ENCODE data around the gene TIMM10B.
A peak's percentile ranks its signal among the peaks of the same experiment; 100 is the strongest.

Gene TIMM10B

GRCh38 chr11:6440906-6441358 lies 40.4 kb upstream of the TIMM10B start, which contains the start of gene HPX:
Gene HPX, minus strand, starts transcription at chr11:6440987. Its CDS starts 24 bp downstream, at chr11:6440963.
- Histone ChIP-seq H3K27ac (ENCODE audit: low read length) (no peak within 1 kb of the TSS), H3K36me3 (replicated peaks; ENCODE audit: insufficient read depth, low read length) (no peaks in the 10 kb centered on the region), H3K9ac (ENCODE audit: low read length) (no peak within 1 kb of the TSS), H4K20me1 (ENCODE audit: insufficient read depth, low read length) (no peaks in the 10 kb centered on the region), H3K4me3 (ENCODE audit: low read length) (no peak within 1 kb of the TSS), H3K27me3 (replicated peaks; ENCODE audit: insufficient read depth, low read length) (no peaks in the 10 kb centered on the region), H3K9me2 (replicated peaks; ENCODE audit: insufficient read depth, low read length) (no peaks in the 10 kb centered on the region), H2AFZ (ENCODE audit: low read length) (no peak within 1 kb of the TSS), H3F3A (ENCODE audit: insufficient read depth, low read length) (no peaks in the 10 kb centered on the region), H3K79me2 (ENCODE audit: low read length) (no peaks in the 10 kb centered on the region), H3K4me1 (ENCODE audit: low read length) (no peaks in the 10 kb centered on the region), H3K4me2 (ENCODE audit: low read depth, low read length) (no peak within 1 kb of the TSS), H3K9me3 (replicated peaks; ENCODE audit: insufficient read depth, low read length) (no peaks in the 10 kb centered on the region)
- DNase-seq, result no peak
- TF ChIP-seq EZH2 (optimal IDR thresholded peaks at IDR 0.05; ENCODE audit: low read depth, low read length) (no peak), CTCF (IDR thresholded peaks at IDR 0.05; ENCODE audit: low read length) (no peak), EZH2phosphoT487 (IDR thresholded peaks at IDR 0.05; ENCODE audit: low read length) (no peak)

DNA sequence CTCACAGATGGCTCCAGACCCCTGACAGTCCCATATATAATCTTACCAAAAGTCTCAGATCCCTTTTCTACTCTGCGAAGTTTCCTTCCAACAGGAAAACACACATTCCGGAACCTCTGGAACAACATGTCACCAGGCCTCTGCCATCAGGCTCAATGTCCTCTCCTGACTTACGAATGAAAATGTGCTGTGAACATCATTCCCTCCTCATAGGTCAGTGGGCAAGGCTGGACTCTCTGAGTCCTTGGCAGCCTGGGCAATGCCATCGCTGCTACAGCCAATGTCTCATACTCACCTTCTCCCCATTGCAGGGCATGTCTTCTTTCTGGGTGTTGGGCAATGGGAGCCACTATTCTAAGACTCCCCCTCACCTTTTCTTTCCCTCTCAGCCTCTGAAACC lies 38.9 kb upstream of the TIMM10B start:
- H3K27me3 ChIP-seq (replicated peaks; ENCODE audit: insufficient read depth, low read length), result no peaks in the 10 kb centered on the region
- H3K27ac ChIP-seq (ENCODE audit: low read length), result no peak overlapping the region
- H3K79me2 ChIP-seq (ENCODE audit: low read length), result no peaks in the 10 kb centered on the region
- no peaks in the 10 kb centered on the region for H3K9me2 ChIP-seq (replicated peaks; ENCODE audit: insufficient read depth, low read length)
- no peak for TF ChIP-seq EZH2 (optimal IDR thresholded peaks at IDR 0.05; ENCODE audit: low read depth, low read length)
- TF ChIP-seq CTCF (IDR thresholded peaks at IDR 0.05; ENCODE audit: low read length), result no peak
- no peak for TF ChIP-seq EZH2phosphoT487 (IDR thresholded peaks at IDR 0.05; ENCODE audit: low read length)
- H3K4me2 ChIP-seq (ENCODE audit: low read depth, low read length), result no peak overlapping the region
- no peak for DNase-seq
- H3K36me3 ChIP-seq (replicated peaks; ENCODE audit: insufficient read depth, low read length), result no peaks in the 10 kb centered on the region
- H4K20me1 ChIP-seq (ENCODE audit: insufficient read depth, low read length), result no peaks in the 10 kb centered on the region
- no peaks in the 10 kb centered on the region for H3K9me3 ChIP-seq (replicated peaks; ENCODE audit: insufficient read depth, low read length)
- H3K9ac ChIP-seq (ENCODE audit: low read length), result no peak overlapping the region
- H3K4me3 ChIP-seq (ENCODE audit: low read length), result no peak overlapping the region
- no peaks in the 10 kb centered on the region for H3K4me1 ChIP-seq (ENCODE audit: low read length)
- H3F3A ChIP-seq (ENCODE audit: insufficient read depth, low read length), result no peaks in the 10 kb centered on the region
- H2AFZ ChIP-seq (ENCODE audit: low read length), result no peak overlapping the region

GRCh38 chr11:6443269-6444003 lies 37.9 kb upstream of the TIMM10B start:
- TF ChIP-seq CTCF (IDR thresholded peaks at IDR 0.05; ENCODE audit: low read length) (peak; percentile 84), EZH2phosphoT487 (IDR thresholded peaks at IDR 0.05; ENCODE audit: low read length) (no peak)
- H3K9me3 ChIP-seq (replicated peaks; ENCODE audit: insufficient read depth, low read length), result no peaks in the 10 kb centered on the region
- H3K9me2 ChIP-seq (replicated peaks; ENCODE audit: insufficient read depth, low read length), result no peaks in the 10 kb centered on the region
- no peaks in the 10 kb centered on the region for H3K27me3 ChIP-seq (replicated peaks; ENCODE audit: insufficient read depth, low read length)
- H3F3A ChIP-seq (ENCODE audit: insufficient read depth, low read length), result no peaks in the 10 kb centered on the region
- H3K4me3 ChIP-seq (ENCODE audit: low read length), result no peak overlapping the region
- no peak overlapping the region for H3K27ac ChIP-seq (ENCODE audit: low read length)
- H4K20me1 ChIP-seq (ENCODE audit: insufficient read depth, low read length), result no peaks in the 10 kb centered on the region
- no peak overlapping the region for H3K9ac ChIP-seq (ENCODE audit: low read length)
- no peaks in the 10 kb centered on the region for H3K79me2 ChIP-seq (ENCODE audit: low read length)
- no peaks in the 10 kb centered on the region for H3K36me3 ChIP-seq (replicated peaks; ENCODE audit: insufficient read depth, low read length)
- H3K4me1 ChIP-seq (ENCODE audit: low read length), result no peaks in the 10 kb centered on the region
- no peak overlapping the region for H2AFZ ChIP-seq (ENCODE audit: low read length)
- peak; percentile 44 for DNase-seq
- no peak overlapping the region for H3K4me2 ChIP-seq (ENCODE audit: low read depth, low read length)

All from MM.1S (cell line).